ENCODE data around the gene TLE4. TPM values are rescaled to one million over a fixed set of nuclear protein-coding genes. Genes with fewer than 3 reads are reported as not detected.

Gene TLE4
- total and polyA plus RNA-seq, 2 of the 4 experiments (the other 2 are of a cell fraction), result 68.0 to 78.1 TPM

DNA sequence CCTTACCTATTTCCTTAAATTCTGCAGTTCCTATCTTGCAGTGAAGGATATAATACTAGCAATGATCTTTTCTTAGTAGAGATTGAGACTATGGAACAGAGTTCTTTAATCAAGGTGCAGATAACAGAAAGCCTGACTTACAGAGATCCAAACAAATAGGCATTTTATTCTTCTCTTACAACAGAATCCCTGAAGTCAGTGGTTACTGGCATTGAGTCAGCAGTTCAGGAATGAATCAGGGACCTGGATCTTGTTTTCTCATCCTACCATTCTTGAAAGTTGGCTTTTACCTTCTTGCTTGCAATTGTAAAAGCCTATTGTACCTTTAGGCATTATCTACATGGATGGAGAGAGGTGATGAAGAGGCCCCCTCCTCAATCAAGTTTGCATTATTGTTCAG is 47.5 kb upstream of the TLE4 start:
- DNase-seq, result peak; percentile 60
- Histone ChIP-seq H2AK5ac (ENCODE audit: low read depth, low read length) (no peak overlapping the region), H2AFZ (replicated peaks; ENCODE audit: low read length, poor library complexity) (no peak overlapping the region), H3K9me3 (ENCODE audit: control insufficient read depth, insufficient read depth, low read length) (peaks cover 2% of the 10 kb centered on the region; the same call in 1 of the 2 replicates), H3K4me3 (ENCODE audit: insufficient read depth, low read depth, low read length) (no peak overlapping the region), H4K5ac (ENCODE audit: low read depth, low read length) (no peak overlapping the region), H4K8ac (ENCODE audit: low read depth in 2 of 2, low read length in 2 of 2) (no peak overlapping the region), H3K27me3 (ENCODE audit: control insufficient read depth, insufficient read depth, low read length) (no peaks in the 10 kb centered on the region; the same call in 1 of the 2 replicates), H3K14ac (replicated peaks; ENCODE audit: low read depth, low read length) (no peak overlapping the region), H2BK20ac (ENCODE audit: low read depth, low read length) (no peak overlapping the region), H2BK120ac (ENCODE audit: low read depth, low read length) (no peak overlapping the region), H3K4ac (ENCODE audit: low read depth, low read length) (no peak overlapping the region), H2AK9ac (replicated peaks; ENCODE audit: low read depth, low read length, poor library complexity) (no peak overlapping the region), H3K27ac (ENCODE audit: insufficient read depth, low read length) (no peak overlapping the region), H3K36me3 (ENCODE audit: control insufficient read depth, insufficient read depth, low read length) (no peaks in the 10 kb centered on the region), H3K9me1 (ENCODE audit: insufficient read depth, low read length) (no peaks in the 10 kb centered on the region), H2BK5ac (ENCODE audit: low read depth, low read length, poor library complexity, severe bottlenecking) (no peak overlapping the region), H3K79me1 (ENCODE audit: low read depth in 1 of 2, low read length in 2 of 2) (no peaks in the 10 kb centered on the region), H2BK15ac (ENCODE audit: low read depth, low read length) (no peak overlapping the region), H3K23ac (ENCODE audit: low read depth, low read length) (no peak overlapping the region), H3K56ac (ENCODE audit: extremely low read depth, insufficient read depth, low read length) (no peak overlapping the region), H3K4me2 (ENCODE audit: low read depth, low read length) (no peak overlapping the region), H4K20me1 (ENCODE audit: insufficient read depth, low read length) (no peaks in the 10 kb centered on the region), H3K18ac (ENCODE audit: low read depth, low read length) (no peak overlapping the region), H4K91ac (ENCODE audit: insufficient read depth, low read depth, low read length) (no peak overlapping the region), H3K9ac (ENCODE audit: low read depth, low read length) (no peak overlapping the region), H3K4me1 (ENCODE audit: control insufficient read depth, insufficient read depth, low read length) (no peaks in the 10 kb centered on the region)
- in situ Hi-C loops (cut with MboI; ENCODE audit: low sequenced_read_pairs) (no loop called here), dilution Hi-C loops (cut with HindIII; ENCODE audit: low sequenced_read_pairs, unreplicated experiment) (no loop called here), intact Hi-C loops (cut with micrococcal nuclease) (no loop called here)
- CTCF ChIA-PET, result no interaction called here
- TF ChIP-seq MAFK (IDR thresholded peaks at IDR 0.05; ENCODE audit: low read depth, low read length), result peak; percentile 14; the same call in 1 of the 2 replicates
- no peak for TF ChIP-seq NFE2L2 (IDR thresholded peaks at IDR 0.05; ENCODE audit: low read depth, low read length)
- TF ChIP-seq, protein P1, sequence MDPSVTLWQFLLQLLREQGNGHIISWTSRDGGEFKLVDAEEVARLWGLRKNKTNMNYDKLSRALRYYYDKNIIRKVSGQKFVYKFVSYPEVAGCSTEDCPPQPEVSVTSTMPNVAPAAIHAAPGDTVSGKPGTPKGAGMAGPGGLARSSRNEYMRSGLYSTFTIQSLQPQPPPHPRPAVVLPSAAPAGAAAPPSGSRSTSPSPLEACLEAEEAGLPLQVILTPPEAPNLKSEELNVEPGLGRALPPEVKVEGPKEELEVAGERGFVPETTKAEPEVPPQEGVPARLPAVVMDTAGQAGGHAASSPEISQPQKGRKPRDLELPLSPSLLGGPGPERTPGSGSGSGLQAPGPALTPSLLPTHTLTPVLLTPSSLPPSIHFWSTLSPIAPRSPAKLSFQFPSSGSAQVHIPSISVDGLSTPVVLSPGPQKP (IDR thresholded peaks at IDR 0.05; ENCODE audit: borderline replicate concordance, low read depth, low read length), result no peak
- TF ChIP-seq BHLHE40 (IDR thresholded peaks at IDR 0.05; ENCODE audit: low read depth, low read length), result no peak
- TF ChIP-seq MXI1 (IDR thresholded peaks at IDR 0.05; ENCODE audit: borderline replicate concordance, low read depth, low read length), result no peak
- POLR2A ChIA-PET (ENCODE audit: unreplicated experiment), result no interaction called here
- no TSS peak for BruUV-seq (replicated peaks)
- no peak for ATAC-seq (ENCODE audit: low read depth)

Measured in IMR-90 (cell line).